K562 (cell line): ENCODE results near the gene HMBS. TPM values are rescaled to one million over a fixed set of nuclear protein-coding genes. Genes with fewer than 3 reads are reported as not detected.

Source experiments
- ADNP ChIP-seq: fragments of 200-800 bp; sonication (Bioruptor generic); IDR thresholded peaks from 2 replicates; pipeline ENCODE4 v1.6.1; 2016; ENCODE audit warnings: missing genetic modification characterization, missing compliant biosample characterization
- ARID1B ChIP-seq: fragments of 450-650 bp; IDR thresholded peaks from 2 replicates; pipeline ENCODE4 v1.6.1; 2016; ENCODE audit warnings: antibody characterized with exemption, mild to moderate bottlenecking, inconsistent platforms
- DIDO1 ChIP-seq: fragments of 450-650 bp; IDR thresholded peaks from 2 replicates; pipeline ENCODE4 v1.6.1; 2016; ENCODE audit warnings: low read depth, missing biosample characterization, missing genetic modification characterization
- ELK3 ChIP-seq: fragments of 450-650 bp; formaldehyde crosslinking; IDR thresholded peaks from 2 replicates; pipeline ENCODE4 v1.4.0; 2020; ENCODE audit warnings: mild to moderate bottlenecking
- FOXM1 ChIP-seq, 2 experiments: fragments of 450-650 bp in 1 of 2; sonication (generic) in 1 of 2; formaldehyde crosslinking in 1 of 2; IDR thresholded peaks; 2 replicates each; pipeline versions ENCODE4 v1.6.1 to v1.9.0; 2017 to 2022; ENCODE audit warnings: low read depth in 2 of 2, mild to moderate bottlenecking in 2 of 2, missing genetic modification reagents in 1 of 2, moderate library complexity in 1 of 2
- RBM34 ChIP-seq: fragments of 200-400 bp; formaldehyde crosslinking; IDR thresholded peaks from 2 replicates; pipeline ENCODE4 v1.6.1; 2018; ENCODE audit warnings: low read length, borderline replicate concordance; ENCODE audit not compliant: insufficient read depth
- SIX5 ChIP-seq, 2 experiments: IDR thresholded peaks; 2 replicates each; pipeline ENCODE4 v1.6.1; 2011; ENCODE audit warnings: low read length in 2 of 2, borderline replicate concordance in 1 of 2, low read depth in 1 of 2, mild to moderate bottlenecking in 1 of 2, moderate library complexity in 1 of 2; ENCODE audit not compliant: insufficient read depth in 1 of 2
- SRSF1 ChIP-seq: fragments of 200-400 bp; formaldehyde crosslinking; IDR thresholded peaks from 2 replicates; pipeline ENCODE4 v1.6.1; 2017; ENCODE audit warnings: mild to moderate bottlenecking, low read depth, low read length, moderate library complexity
- TBP ChIP-seq: optimal IDR thresholded peaks from 2 replicates; pipeline ENCODE3; 2011; ENCODE audit warnings: low read depth, low read length, improper control_type of control experiment
- TRIM28 ChIP-seq: fragments of 450-650 bp; IDR thresholded peaks from 2 replicates; pipeline ENCODE4 v1.6.1; 2017
- ZBTB12 ChIP-seq: fragments of 250-450 bp; sonication (Bioruptor Pico); IDR thresholded peaks from 2 replicates; pipeline ENCODE4 v1.4.0; 2020
- ZKSCAN8 ChIP-seq: fragments of 200-800 bp; sonication (Bioruptor generic); IDR thresholded peaks from 2 replicates; pipeline ENCODE4 v1.6.1; 2016; ENCODE audit warnings: missing genetic modification characterization, missing compliant biosample characterization
- ZNF175 ChIP-seq: fragments of 200-800 bp; sonication (Bioruptor generic); IDR thresholded peaks from 2 replicates; pipeline ENCODE4 v1.6.1; 2016; ENCODE audit warnings: low read depth, mild to moderate bottlenecking, missing genetic modification characterization, missing compliant biosample characterization
- ZNF274 ChIP-seq: IDR thresholded peaks from 2 replicates; pipeline ENCODE4 v1.6.1; 2011; ENCODE audit warnings: low read depth, mild to moderate bottlenecking, low read length, moderate library complexity, borderline replicate concordance
- polyA plus RNA-seq, 8 experiments: library from polyadenylated mRNA; depleted of rRNA in 4 of 8; stranded (reverse) in 5 of 8; unstranded in 3 of 8; fragments of >200 nt; fragmentation: Nextera tagmentation in 2 of 8; fragmentation: Illumina TruSeq in 1 of 8; extraction: Ambion mirVana in 2 of 8; extraction: Trizol in 1 of 8; gene quantifications; 2 replicates each; pipeline versions ENCODE4 v1.2.1 to v1.2.3, GENCODE V29; 2011 to 2014; ENCODE audit warnings: inconsistent platforms in 1 of 8, missing spikeins in 1 of 8
- total RNA-seq, 7 experiments: library from RNA; depleted of rRNA in 6 of 7; stranded (reverse); fragments of >200 nt in 6 of 7; fragmentation: Illumina TruSeq in 2 of 7; extraction: Trizol in 2 of 7; gene quantifications; 2 replicates each; pipeline versions ENCODE4 v1.2.1 to v1.2.3, GENCODE V29; 2011 to 2021; ENCODE audit warnings: low replicate concordance in 1 of 7
- TF ChIP-seq, protein P1 (sequence below), 2 experiments: fragments of 150-350 bp in 1 of 2; IDR thresholded peaks; 2 replicates each; pipeline ENCODE4 v1.6.1; 2012 to 2016; ENCODE audit warnings: low read depth in 2 of 2, low read length in 2 of 2, mild to moderate bottlenecking in 1 of 2, moderate library complexity in 1 of 2
- TF ChIP-seq, protein P2 (sequence below): IDR thresholded peaks from 2 replicates; pipeline ENCODE4 v1.6.1; 2014; ENCODE audit warnings: antibody characterized with exemption
- TF ChIP-seq, protein P3 (sequence below): fragments of 250-450 bp; sonication (Bioruptor Pico); IDR thresholded peaks from 2 replicates; pipeline ENCODE4 v1.5.0; 2021

Gene HMBS
- total and polyA plus RNA-seq, 9 of the 15 experiments (the other 6 are each of a cell fraction or from before 2014, with no cell fraction given), result 56.9 to 385 (median 286) TPM

DNA sequence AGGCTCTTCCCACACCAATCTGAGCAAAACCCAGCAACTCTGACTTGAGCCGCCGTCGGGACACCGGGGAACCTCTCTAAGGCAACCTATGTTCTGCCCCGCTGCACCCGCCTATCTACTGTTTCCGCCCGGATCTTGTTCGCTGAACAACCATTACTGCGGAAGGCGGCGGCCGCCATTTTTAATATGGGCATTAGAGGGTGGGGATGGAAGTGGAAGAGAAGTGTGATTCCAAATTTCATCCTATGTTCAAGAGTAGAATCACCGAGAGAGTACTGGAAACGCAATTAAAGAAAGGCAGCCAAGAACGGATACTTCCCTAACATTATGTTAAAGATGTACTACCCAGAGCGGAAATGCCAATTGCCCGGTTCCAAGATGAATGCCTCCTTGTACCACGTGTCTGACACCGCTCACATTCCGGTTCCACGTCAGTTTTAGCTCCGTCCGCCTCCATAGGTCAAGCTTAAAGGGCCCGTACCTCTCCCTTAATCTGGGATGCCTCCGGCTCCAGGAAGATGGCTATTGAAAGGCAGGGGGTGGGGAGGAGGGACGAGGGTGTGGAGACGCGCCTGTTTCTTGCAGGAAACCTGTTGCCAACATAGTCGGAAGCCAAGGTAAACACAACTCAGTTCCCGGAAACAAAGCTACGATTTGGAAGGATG, 17.2 kb downstream of the HMBS start, which contains the start of gene DPAGT1 (continued):
- no peak for TF ChIP-seq ZBTB12 (CRISPR knock-in tag)
- TF ChIP-seq, protein P1, sequence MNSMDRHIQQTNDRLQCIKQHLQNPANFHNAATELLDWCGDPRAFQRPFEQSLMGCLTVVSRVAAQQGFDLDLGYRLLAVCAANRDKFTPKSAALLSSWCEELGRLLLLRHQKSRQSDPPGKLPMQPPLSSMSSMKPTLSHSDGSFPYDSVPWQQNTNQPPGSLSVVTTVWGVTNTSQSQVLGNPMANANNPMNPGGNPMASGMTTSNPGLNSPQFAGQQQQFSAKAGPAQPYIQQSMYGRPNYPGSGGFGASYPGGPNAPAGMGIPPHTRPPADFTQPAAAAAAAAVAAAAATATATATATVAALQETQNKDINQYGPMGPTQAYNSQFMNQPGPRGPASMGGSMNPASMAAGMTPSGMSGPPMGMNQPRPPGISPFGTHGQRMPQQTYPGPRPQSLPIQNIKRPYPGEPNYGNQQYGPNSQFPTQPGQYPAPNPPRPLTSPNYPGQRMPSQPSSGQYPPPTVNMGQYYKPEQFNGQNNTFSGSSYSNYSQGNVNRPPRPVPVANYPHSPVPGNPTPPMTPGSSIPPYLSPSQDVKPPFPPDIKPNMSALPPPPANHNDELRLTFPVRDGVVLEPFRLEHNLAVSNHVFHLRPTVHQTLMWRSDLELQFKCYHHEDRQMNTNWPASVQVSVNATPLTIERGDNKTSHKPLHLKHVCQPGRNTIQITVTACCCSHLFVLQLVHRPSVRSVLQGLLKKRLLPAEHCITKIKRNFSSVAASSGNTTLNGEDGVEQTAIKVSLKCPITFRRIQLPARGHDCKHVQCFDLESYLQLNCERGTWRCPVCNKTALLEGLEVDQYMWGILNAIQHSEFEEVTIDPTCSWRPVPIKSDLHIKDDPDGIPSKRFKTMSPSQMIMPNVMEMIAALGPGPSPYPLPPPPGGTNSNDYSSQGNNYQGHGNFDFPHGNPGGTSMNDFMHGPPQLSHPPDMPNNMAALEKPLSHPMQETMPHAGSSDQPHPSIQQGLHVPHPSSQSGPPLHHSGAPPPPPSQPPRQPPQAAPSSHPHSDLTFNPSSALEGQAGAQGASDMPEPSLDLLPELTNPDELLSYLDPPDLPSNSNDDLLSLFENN (IDR thresholded peaks at IDR 0.05; ENCODE audit: low read depth in 2 of 2, low read length in 2 of 2), result peak in 1 of 2 experiments; percentile 37; a peak in 1 of 4 replicates
- TF ChIP-seq ZNF274, result no peak
- TF ChIP-seq ADNP, result no peak
- no peak for TF ChIP-seq ARID1B
- TF ChIP-seq FOXM1 (IDR thresholded peaks at IDR 0.05; ENCODE audit: low read depth), result peak; percentile 74
- TF ChIP-seq FOXM1 (CRISPR knock-in tag; IDR thresholded peaks at IDR 0.05; ENCODE audit: low read depth), result no peak
- peak; percentile 59 to 84 for TF ChIP-seq SIX5 (IDR thresholded peaks at IDR 0.05; ENCODE audit: borderline replicate concordance in 1 of 2, insufficient read depth in 1 of 2, low read depth in 1 of 2, low read length in 2 of 2)
- peak; percentile 83 for TF ChIP-seq ZNF175 (CRISPR knock-in tag)
- TF ChIP-seq TBP, result peak; percentile 47
- no peak for TF ChIP-seq ZKSCAN8
- no peak for TF ChIP-seq SRSF1
- no peak for TF ChIP-seq ELK3 (CRISPR knock-in tag)
- peak; percentile 98 for TF ChIP-seq DIDO1 (tag)
- TF ChIP-seq, protein P2, sequence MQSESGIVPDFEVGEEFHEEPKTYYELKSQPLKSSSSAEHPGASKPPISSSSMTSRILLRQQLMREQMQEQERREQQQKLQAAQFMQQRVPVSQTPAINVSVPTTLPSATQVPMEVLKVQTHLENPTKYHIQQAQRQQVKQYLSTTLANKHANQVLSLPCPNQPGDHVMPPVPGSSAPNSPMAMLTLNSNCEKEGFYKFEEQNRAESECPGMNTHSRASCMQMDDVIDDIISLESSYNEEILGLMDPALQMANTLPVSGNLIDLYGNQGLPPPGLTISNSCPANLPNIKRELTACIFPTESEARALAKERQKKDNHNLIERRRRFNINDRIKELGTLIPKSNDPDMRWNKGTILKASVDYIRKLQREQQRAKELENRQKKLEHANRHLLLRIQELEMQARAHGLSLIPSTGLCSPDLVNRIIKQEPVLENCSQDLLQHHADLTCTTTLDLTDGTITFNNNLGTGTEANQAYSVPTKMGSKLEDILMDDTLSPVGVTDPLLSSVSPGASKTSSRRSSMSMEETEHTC, result no peak
- no peak for TF ChIP-seq RBM34
- TF ChIP-seq TRIM28, result 0 out of 2 replicates have a peak, but pooled peaks have one; percentile 11
- TF ChIP-seq, protein P3, sequence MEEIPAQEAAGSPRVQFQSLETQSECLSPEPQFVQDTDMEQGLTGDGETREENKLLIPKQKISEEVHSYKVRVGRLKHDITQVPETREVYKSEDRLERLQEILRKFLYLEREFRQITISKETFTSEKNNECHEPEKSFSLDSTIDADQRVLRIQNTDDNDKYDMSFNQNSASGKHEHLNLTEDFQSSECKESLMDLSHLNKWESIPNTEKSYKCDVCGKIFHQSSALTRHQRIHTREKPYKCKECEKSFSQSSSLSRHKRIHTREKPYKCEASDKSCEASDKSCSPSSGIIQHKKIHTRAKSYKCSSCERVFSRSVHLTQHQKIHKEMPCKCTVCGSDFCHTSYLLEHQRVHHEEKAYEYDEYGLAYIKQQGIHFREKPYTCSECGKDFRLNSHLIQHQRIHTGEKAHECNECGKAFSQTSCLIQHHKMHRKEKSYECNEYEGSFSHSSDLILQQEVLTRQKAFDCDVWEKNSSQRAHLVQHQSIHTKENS (CRISPR knock-in tag), result no peak
